Effector memory CD8-positive, alpha-beta T cell (primary cell): Measurements from ENCODE around the gene CD274.

Source experiments
- ATAC-seq: fragments of 150-1000 bp; cut with Tn5 transposase; replicated peaks from 2 replicates; pipeline ENCODE4 v1.10.0; 2021; ENCODE audit warnings: mild to moderate bottlenecking, moderate library complexity
- DNase-seq, 3 experiments: peaks; one replicate each; pipeline ENCODE4 v3.0.0; 2021
- H3K27ac Mint-ChIP-seq, 2 donors: one replicate each; pipeline ENCODE4 v1.8.0; 2022; ENCODE audit warnings: mild to moderate bottlenecking in 2 of 2, mixed read lengths in 2 of 2, moderate library complexity in 2 of 2
- H3K27me3 Mint-ChIP-seq, 2 donors: one replicate each; pipeline ENCODE4 v1.8.0; 2022; ENCODE audit warnings: mixed read lengths in 2 of 2
- H3K36me3 Mint-ChIP-seq: one replicate; pipeline ENCODE4 v1.8.0; 2022; ENCODE audit warnings: mild to moderate bottlenecking, moderate library complexity, mixed read lengths; ENCODE audit not compliant: insufficient read depth
- H3K4me1 Mint-ChIP-seq, 2 donors: one replicate each; pipeline ENCODE4 v1.8.0; 2022; ENCODE audit warnings: low read depth in 2 of 2, mixed read lengths in 2 of 2
- H3K4me3 Mint-ChIP-seq, 2 donors: one replicate each; pipeline ENCODE4 v1.8.0; 2022; ENCODE audit warnings: mild to moderate bottlenecking in 2 of 2, mixed read lengths in 2 of 2, moderate library complexity in 2 of 2
- H3K9me3 Mint-ChIP-seq, 2 donors: one replicate each; pipeline ENCODE4 v1.8.0; 2022; ENCODE audit warnings: mixed read lengths in 2 of 2

Gene CD274

GRCh38 chr9:5509573-5509972 lies 59.2 kb downstream of the CD274 start:
- DNase-seq (no peak), ATAC-seq (no peak)
- Mint-ChIP-seq H3K36me3 (no peaks in the 10 kb centered on the region), H3K27ac (peak overlapping the region; percentile 89 to 92), H3K4me3 (peak overlapping the region; percentile 52 to 74), H3K4me1 (peaks cover 22 to 32% of the 10 kb centered on the region in 2 donors), H3K27me3 (no peaks in the 10 kb centered on the region), H3K9me3 (peaks cover 0 to 6% of the 10 kb centered on the region in 2 donors)

- H3K27ac Mint-ChIP-seq = peak within 1 kb of the TSS; percentile 89 to 92
- peak; percentile 58 for ATAC-seq
- no peaks in the 10 kb centered on the region for H3K36me3 Mint-ChIP-seq
- no peaks in the 10 kb centered on the region for H3K9me3 Mint-ChIP-seq
- peak within 1 kb of the TSS; percentile 52 to 74 for H3K4me3 Mint-ChIP-seq
- H3K4me1 Mint-ChIP-seq = peaks cover 21 to 28% of the 10 kb centered on the region in 2 donors
- no peaks in the 10 kb centered on the region for H3K27me3 Mint-ChIP-seq
- no peak for DNase-seq
Measured at GRCh38 chr9:5510360-5510931, 60.1 kb downstream of the CD274 start, which contains the start of gene PDCD1LG2. PDCD1LG2 (plus strand) TSS chr9:5510531; CDS start chr9:5522547, 12,016 bp downstream.

- DNase-seq = no peak
- H3K27ac Mint-ChIP-seq = peak overlapping the region; percentile 89 to 92
- H3K4me3 Mint-ChIP-seq = peak overlapping the region; percentile 52 to 74
- H3K36me3 Mint-ChIP-seq = no peaks in the 10 kb centered on the region
- ATAC-seq = no peak
- peaks cover 21 to 28% of the 10 kb centered on the region in 2 donors for H3K4me1 Mint-ChIP-seq
- H3K9me3 Mint-ChIP-seq = no peaks in the 10 kb centered on the region
- H3K27me3 Mint-ChIP-seq = no peaks in the 10 kb centered on the region
Measured at GRCh38 chr9:5510989-5511388, 60.6 kb downstream of the CD274 start.

- ATAC-seq (no peak), DNase-seq (no peak)
- Mint-ChIP-seq H3K36me3 (no peaks in the 10 kb centered on the region), H3K4me1 (peaks cover 21 to 28% of the 10 kb centered on the region in 2 donors), H3K9me3 (no peaks in the 10 kb centered on the region), H3K27ac (peak overlapping the region in 1 of 2 donors; percentile 92), H3K4me3 (peak overlapping the region in 1 of 2 donors; percentile 74), H3K27me3 (no peaks in the 10 kb centered on the region)
Measured at GRCh38 chr9:5511476-5511875, 61.1 kb downstream of the CD274 start.

- ATAC-seq = no peak
- no peaks in the 10 kb centered on the region for H3K9me3 Mint-ChIP-seq
- no peaks in the 10 kb centered on the region for H3K27me3 Mint-ChIP-seq
- DNase-seq = no peak
- H3K4me1 Mint-ChIP-seq = peaks cover 21 to 28% of the 10 kb centered on the region in 2 donors
- no peak overlapping the region for H3K4me3 Mint-ChIP-seq
- no peak overlapping the region for H3K27ac Mint-ChIP-seq
- H3K36me3 Mint-ChIP-seq = no peaks in the 10 kb centered on the region
Measured at GRCh38 chr9:5511935-5512580, 61.7 kb downstream of the CD274 start.

GRCh38 chr9:5512658-5513452 lies 62.5 kb downstream of the CD274 start:
- Mint-ChIP-seq H3K36me3 (no peaks in the 10 kb centered on the region), H3K4me1 (peaks cover 21 to 28% of the 10 kb centered on the region in 2 donors), H3K4me3 (no peak overlapping the region), H3K27me3 (no peaks in the 10 kb centered on the region), H3K9me3 (no peaks in the 10 kb centered on the region), H3K27ac (no peak overlapping the region)
- ATAC-seq (no peak), DNase-seq (no peak)

GRCh38 chr9:5513966-5514616 lies 63.7 kb downstream of the CD274 start:
- Mint-ChIP-seq H3K36me3 (no peaks in the 10 kb centered on the region), H3K4me3 (no peak overlapping the region), H3K27ac (no peak overlapping the region), H3K9me3 (no peaks in the 10 kb centered on the region), H3K4me1 (peaks cover 23 to 31% of the 10 kb centered on the region in 2 donors), H3K27me3 (no peaks in the 10 kb centered on the region)
- ATAC-seq (no peak), DNase-seq (no peak)

GRCh38 chr9:5514617-5515260 lies 64.4 kb downstream of the CD274 start:
- H3K36me3 Mint-ChIP-seq = no peaks in the 10 kb centered on the region
- H3K4me3 Mint-ChIP-seq = no peak overlapping the region
- H3K27ac Mint-ChIP-seq = no peak overlapping the region
- no peaks in the 10 kb centered on the region for H3K27me3 Mint-ChIP-seq
- DNase-seq (no peak), ATAC-seq (no peak)
- H3K4me1 Mint-ChIP-seq = peaks cover 21 to 32% of the 10 kb centered on the region in 2 donors
- no peaks in the 10 kb centered on the region for H3K9me3 Mint-ChIP-seq

GRCh38 chr9:5515261-5515650 lies 64.9 kb downstream of the CD274 start:
- Mint-ChIP-seq H3K27ac (no peak overlapping the region), H3K27me3 (no peaks in the 10 kb centered on the region), H3K4me1 (peaks cover 16 to 27% of the 10 kb centered on the region in 2 donors), H3K4me3 (no peak overlapping the region), H3K36me3 (no peaks in the 10 kb centered on the region), H3K9me3 (no peaks in the 10 kb centered on the region)
- ATAC-seq (no peak), DNase-seq (no peak)

- Mint-ChIP-seq H3K4me3 (no peak overlapping the region), H3K27me3 (no peaks in the 10 kb centered on the region), H3K4me1 (peaks cover 8 to 16% of the 10 kb centered on the region in 2 donors), H3K9me3 (no peaks in the 10 kb centered on the region), H3K27ac (no peak overlapping the region), H3K36me3 (no peaks in the 10 kb centered on the region)
- ATAC-seq (no peak), DNase-seq (no peak)
Measured at GRCh38 chr9:5516453-5517220, 66.3 kb downstream of the CD274 start.

- H3K4me1 Mint-ChIP-seq = peaks cover 5 to 7% of the 10 kb centered on the region in 2 donors
- no peak for ATAC-seq
- H3K4me3 Mint-ChIP-seq = no peak overlapping the region
- no peak overlapping the region for H3K27ac Mint-ChIP-seq
- DNase-seq = no peak
- no peaks in the 10 kb centered on the region for H3K27me3 Mint-ChIP-seq
- H3K9me3 Mint-ChIP-seq = no peaks in the 10 kb centered on the region
- no peaks in the 10 kb centered on the region for H3K36me3 Mint-ChIP-seq
Measured at GRCh38 chr9:5518171-5518936, 68.0 kb downstream of the CD274 start.

GRCh38 chr9:5518937-5519319 lies 68.6 kb downstream of the CD274 start:
- H3K27me3 Mint-ChIP-seq = no peaks in the 10 kb centered on the region
- peaks cover 5 to 7% of the 10 kb centered on the region in 2 donors for H3K4me1 Mint-ChIP-seq
- no peaks in the 10 kb centered on the region for H3K36me3 Mint-ChIP-seq
- H3K4me3 Mint-ChIP-seq = no peak overlapping the region
- DNase-seq (no peak), ATAC-seq (no peak)
- no peak overlapping the region for H3K27ac Mint-ChIP-seq
- no peaks in the 10 kb centered on the region for H3K9me3 Mint-ChIP-seq
